22Rv1 (cell line): Measurements from ENCODE around the gene MADCAM1.

ENCODE experiments used
- ZFX ChIP-seq: fragments of 450-650 bp; IDR thresholded peaks from 2 replicates; pipeline ENCODE4 v1.6.1; 2017; ENCODE audit warnings: antibody characterized with exemption, borderline replicate concordance
- TF ChIP-seq, protein P1 (sequence below): fragments of 450-650 bp; IDR thresholded peaks from 2 replicates; pipeline ENCODE4 v1.5.1; 2017; ENCODE audit warnings: mild to moderate bottlenecking

DNA sequence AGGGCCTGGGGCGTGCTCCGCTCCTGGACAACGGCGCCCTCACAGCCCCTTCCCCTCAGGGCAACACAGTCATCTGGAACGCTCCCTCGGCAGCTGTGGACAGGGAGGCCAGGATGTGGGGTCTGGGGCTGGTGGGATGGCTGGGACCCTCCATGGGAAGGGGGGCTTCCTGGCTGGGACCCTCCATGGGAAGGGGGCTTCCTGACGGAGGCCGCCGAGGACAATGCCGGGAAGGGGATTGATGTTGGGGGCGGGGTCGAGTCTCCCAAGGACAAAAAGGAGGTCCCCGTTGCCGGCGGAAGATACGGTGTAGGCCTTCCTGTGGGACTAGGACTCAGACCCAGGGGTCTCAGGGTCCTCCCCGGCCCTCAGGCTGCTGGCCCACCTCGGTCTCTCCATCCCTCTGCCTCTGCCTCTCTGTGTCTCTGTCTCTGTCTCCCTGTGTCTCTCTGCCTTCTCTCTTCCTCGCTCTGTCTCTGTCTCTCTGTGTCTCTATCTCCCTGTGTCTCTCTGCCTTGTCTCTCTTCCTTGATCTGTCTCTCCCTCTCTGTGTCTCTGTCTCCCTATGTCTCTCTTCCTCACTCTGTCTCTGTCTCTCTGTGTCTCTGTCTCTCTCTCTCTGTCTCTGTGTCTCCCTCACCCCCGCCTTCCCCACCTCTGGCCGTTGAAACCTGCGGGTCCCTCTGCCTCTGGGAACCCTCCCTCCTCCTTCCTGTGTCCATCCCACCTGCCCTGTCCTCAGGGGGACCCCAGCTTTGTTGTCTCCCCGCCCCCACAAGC, 2.7 kb upstream of the MADCAM1 start:
- no peak for TF ChIP-seq ZFX
- TF ChIP-seq, protein P1, sequence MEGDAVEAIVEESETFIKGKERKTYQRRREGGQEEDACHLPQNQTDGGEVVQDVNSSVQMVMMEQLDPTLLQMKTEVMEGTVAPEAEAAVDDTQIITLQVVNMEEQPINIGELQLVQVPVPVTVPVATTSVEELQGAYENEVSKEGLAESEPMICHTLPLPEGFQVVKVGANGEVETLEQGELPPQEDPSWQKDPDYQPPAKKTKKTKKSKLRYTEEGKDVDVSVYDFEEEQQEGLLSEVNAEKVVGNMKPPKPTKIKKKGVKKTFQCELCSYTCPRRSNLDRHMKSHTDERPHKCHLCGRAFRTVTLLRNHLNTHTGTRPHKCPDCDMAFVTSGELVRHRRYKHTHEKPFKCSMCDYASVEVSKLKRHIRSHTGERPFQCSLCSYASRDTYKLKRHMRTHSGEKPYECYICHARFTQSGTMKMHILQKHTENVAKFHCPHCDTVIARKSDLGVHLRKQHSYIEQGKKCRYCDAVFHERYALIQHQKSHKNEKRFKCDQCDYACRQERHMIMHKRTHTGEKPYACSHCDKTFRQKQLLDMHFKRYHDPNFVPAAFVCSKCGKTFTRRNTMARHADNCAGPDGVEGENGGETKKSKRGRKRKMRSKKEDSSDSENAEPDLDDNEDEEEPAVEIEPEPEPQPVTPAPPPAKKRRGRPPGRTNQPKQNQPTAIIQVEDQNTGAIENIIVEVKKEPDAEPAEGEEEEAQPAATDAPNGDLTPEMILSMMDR, result no peak
